ENCODE measurements around the gene IL1A. TPM values are rescaled to one million over a fixed set of nuclear protein-coding genes. Genes with fewer than 3 reads are reported as not detected.

Gene IL1A
- total and polyA plus RNA-seq, 9 of the 15 experiments (the other 6 are each of a cell fraction or from before 2014, with no cell fraction given), result 0.03 to 0.27 (median 0.14) TPM; not detected in 2

- WGBS (ENCODE audit: insufficient coverage, low coverage, missing lambda C conversion rate), result 38% methylated on average over 4 of the region's 4 CpGs
- Histone ChIP-seq H3K4me3 (no peak overlapping the region), H4K20me1 (replicated peaks; ENCODE audit: control insufficient read depth, insufficient read depth, low read length) (no peaks in the 10 kb centered on the region), H3K27me3 (ENCODE audit: control insufficient read depth in 2 of 2, insufficient read depth in 2 of 2, low read length in 2 of 2) (no peaks in the 10 kb centered on the region), H3K9ac (ENCODE audit: insufficient read depth in 1 of 2, low read depth in 2 of 2, low read length in 2 of 2) (no peak overlapping the region), H3K4me2 (ENCODE audit: insufficient read depth, low read length) (no peak overlapping the region), H2AFZ (ENCODE audit: low read depth, low read length) (no peak overlapping the region), H3K4me1 (replicated peaks in 1 of 2; ENCODE audit: control insufficient read depth in 2 of 2, insufficient read depth in 2 of 2, low read length in 2 of 2) (peaks cover 3 to 9% of the 10 kb centered on the region in 2 experiments; a peak in 3 of 5 replicates), H3K79me2 (ENCODE audit: control insufficient read depth, insufficient read depth, low read length) (no peaks in the 10 kb centered on the region), H3K36me3 (ENCODE audit: control insufficient read depth, insufficient read depth, low read length) (no peaks in the 10 kb centered on the region), H3K27ac (ENCODE audit: extremely low read depth, low read depth, low read length) (no peak overlapping the region), H3K9me1 (ENCODE audit: control insufficient read depth, insufficient read depth, low read length) (no peaks in the 10 kb centered on the region), H3K9me3 (replicated peaks; ENCODE audit: control insufficient read depth, insufficient read depth, low read depth, low read length) (no peaks in the 10 kb centered on the region)
- intact Hi-C loops (cut with micrococcal nuclease), result no loop called here
- in situ Hi-C loops (cut with MboI), result no loop called here
- FAIRE-seq (no peak), ATAC-seq (no peak), DNase-seq (ENCODE audit: extremely low read depth in 1 of 4, low spot score in 3 of 4) (no peak)
- no TSS peak for BruUV-seq (replicated peaks)
- POLR2A ChIA-PET, result interaction anchor here (0.5 to 1.2 kb wide), 4 partner anchors 11 to 33 kb away, joined by 3 to 5 read pairs (median 3); no protein-coding TSS in a partner anchor
- CTCF ChIA-PET (ENCODE audit: low intra/inter-chr PET ratio), result no interaction called here
- TF ChIP-seq BCLAF1 (IDR thresholded peaks at IDR 0.05; ENCODE audit: borderline replicate concordance in 1 of 2, control insufficient read depth in 1 of 2, low read depth in 2 of 2, low read length in 1 of 2), result no peak
- no peak for TF ChIP-seq ZC3H8 (IDR thresholded peaks at IDR 0.05)
- no peak for TF ChIP-seq NKRF (IDR thresholded peaks at IDR 0.05; ENCODE audit: borderline replicate concordance)
- TF ChIP-seq, protein P1, sequence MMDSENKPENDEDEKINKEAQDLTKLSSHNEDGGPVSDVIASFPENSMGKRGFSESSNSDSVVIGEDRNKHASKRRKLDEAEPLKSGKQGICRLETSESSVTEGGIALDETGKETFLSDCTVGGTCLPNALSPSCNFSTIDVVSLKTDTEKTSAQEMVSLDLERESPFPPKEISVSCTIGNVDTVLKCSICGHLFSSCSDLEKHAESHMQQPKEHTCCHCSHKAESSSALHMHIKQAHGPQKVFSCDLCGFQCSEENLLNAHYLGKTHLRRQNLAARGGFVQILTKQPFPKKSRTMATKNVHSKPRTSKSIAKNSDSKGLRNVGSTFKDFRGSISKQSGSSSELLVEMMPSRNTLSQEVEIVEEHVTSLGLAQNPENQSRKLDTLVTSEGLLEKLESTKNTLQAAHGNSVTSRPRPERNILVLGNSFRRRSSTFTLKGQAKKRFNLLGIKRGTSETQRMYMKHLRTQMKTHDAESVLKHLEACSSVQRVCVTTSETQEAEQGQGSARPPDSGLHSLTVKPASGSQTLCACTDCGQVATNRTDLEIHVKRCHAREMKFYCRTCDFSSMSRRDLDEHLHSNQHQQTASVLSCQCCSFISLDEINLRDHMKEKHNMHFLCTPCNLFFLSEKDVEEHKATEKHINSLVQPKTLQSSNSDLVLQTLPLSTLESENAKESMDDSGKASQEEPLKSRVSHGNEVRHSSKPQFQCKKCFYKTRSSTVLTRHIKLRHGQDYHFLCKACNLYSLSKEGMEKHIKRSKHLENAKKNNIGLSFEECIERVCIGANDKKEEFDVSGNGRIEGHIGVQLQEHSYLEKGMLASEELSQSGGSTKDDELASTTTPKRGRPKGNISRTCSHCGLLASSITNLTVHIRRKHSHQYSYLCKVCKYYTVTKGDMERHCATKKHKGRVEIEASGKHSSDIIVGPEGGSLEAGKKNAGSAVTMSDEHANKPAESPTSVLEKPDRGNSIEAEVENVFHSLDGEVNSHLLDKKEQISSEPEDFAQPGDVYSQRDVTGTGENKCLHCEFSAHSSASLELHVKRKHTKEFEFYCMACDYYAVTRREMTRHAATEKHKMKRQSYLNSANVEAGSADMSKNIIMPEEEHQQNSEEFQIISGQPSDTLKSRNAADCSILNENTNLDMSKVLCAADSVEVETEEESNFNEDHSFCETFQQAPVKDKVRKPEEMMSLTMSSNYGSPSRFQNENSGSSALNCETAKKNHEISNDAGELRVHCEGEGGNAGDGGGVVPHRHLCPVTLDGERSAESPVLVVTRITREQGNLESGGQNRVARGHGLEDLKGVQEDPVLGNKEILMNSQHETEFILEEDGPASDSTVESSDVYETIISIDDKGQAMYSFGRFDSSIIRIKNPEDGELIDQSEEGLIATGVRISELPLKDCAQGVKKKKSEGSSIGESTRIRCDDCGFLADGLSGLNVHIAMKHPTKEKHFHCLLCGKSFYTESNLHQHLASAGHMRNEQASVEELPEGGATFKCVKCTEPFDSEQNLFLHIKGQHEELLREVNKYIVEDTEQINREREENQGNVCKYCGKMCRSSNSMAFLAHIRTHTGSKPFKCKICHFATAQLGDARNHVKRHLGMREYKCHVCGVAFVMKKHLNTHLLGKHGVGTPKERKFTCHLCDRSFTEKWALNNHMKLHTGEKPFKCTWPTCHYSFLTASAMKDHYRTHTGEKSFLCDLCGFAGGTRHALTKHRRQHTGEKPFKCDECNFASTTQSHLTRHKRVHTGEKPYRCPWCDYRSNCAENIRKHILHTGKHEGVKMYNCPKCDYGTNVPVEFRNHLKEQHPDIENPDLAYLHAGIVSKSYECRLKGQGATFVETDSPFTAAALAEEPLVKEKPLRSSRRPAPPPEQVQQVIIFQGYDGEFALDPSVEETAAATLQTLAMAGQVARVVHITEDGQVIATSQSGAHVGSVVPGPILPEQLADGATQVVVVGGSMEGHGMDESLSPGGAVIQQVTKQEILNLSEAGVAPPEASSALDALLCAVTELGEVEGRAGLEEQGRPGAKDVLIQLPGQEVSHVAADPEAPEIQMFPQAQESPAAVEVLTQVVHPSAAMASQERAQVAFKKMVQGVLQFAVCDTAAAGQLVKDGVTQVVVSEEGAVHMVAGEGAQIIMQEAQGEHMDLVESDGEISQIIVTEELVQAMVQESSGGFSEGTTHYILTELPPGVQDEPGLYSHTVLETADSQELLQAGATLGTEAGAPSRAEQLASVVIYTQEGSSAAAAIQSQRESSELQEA (IDR thresholded peaks at IDR 0.05; ENCODE audit: low read depth), result no peak
- TF ChIP-seq ZNF274 (IDR thresholded peaks at IDR 0.05; ENCODE audit: borderline replicate concordance, low read depth, low read length), result no peak
- TF ChIP-seq MTA1 (IDR thresholded peaks at IDR 0.05; ENCODE audit: borderline replicate concordance), result no peak
- TF ChIP-seq ZBTB1 (CRISPR knock-in tag; IDR thresholded peaks at IDR 0.05; ENCODE audit: borderline replicate concordance, low read depth), result no peak
These were observed 16.7 kb upstream of the IL1A start for GRCh38 chr2:112800881-112801583.

Data from K562 (cell line).